A549 (cell line): ENCODE data around the gene GMIP. TPM values are rescaled to one million over a fixed set of nuclear protein-coding genes. Genes with fewer than 3 reads are reported as not detected.
"Not testable (repeated sequence)": the region's sequence is repeated elsewhere in the genome, so short reads cannot be mapped to it uniquely, and the experiment has no call there.

Source experiments
- ATAC-seq, 2 experiments: fragments of 200-7000 bp in 1 of 2; fragments of >200 bp in 1 of 2; cut with Nextera tagmentation in 1 of 2; cut with Tn5 transposase in 1 of 2; 3 replicates each; pipeline versions ENCODE4 v1.8.0 to v1.9.1; 2018 to 2020; ENCODE audit warnings: mild to moderate bottlenecking in 1 of 2, moderate library complexity in 1 of 2
- CTCF ChIA-PET: fragments of 300-600 bp; sonication (Branson Sonifier 250); formaldehyde crosslinking; extraction: SDS; loops from one replicate; lab custom pipeline; 2021; ENCODE audit warnings: antibody characterized with exemption, inconsistent platforms; lab: Yijun Ruan, JAX
- POLR2A ChIA-PET: fragments of 350-600 bp; formaldehyde crosslinking; extraction: SDS; loops from one replicate; lab custom pipeline; 2021; ENCODE audit warnings: antibody characterized with exemption, inconsistent platforms; lab: Yijun Ruan, JAX
- DNase-seq, 2 experiments: peaks; one replicate each; pipeline versions ENCODE4 v3.0.0 to v3.0.0-alpha.2; 2011 to 2016; ENCODE audit warnings: low read depth in 1 of 2, low spot score in 1 of 2
- FAIRE-seq: peaks from 2 replicates; lab custom pipeline; 2011; peaks lifted over from hg19 to GRCh38; lab: Jason Lieb, UNC
- H3K27ac ChIP-seq, 2 experiments: fragments of >200 bp; sonication (Bioruptor Twin); formaldehyde crosslinking; 3 replicates each; pipeline ENCODE4 v1.5.1; 2016 to 2017
- H3K4me1 ChIP-seq: fragments of >200 bp; sonication (Bioruptor Twin); formaldehyde crosslinking; 3 replicates; pipeline ENCODE4 v1.6.1; 2016
- H3K4me2 ChIP-seq: fragments of >200 bp; sonication (Bioruptor Twin); formaldehyde crosslinking; 3 replicates; pipeline ENCODE4 v1.6.1; 2016
- H3K4me3 ChIP-seq: fragments of >200 bp; sonication (Bioruptor Twin); formaldehyde crosslinking; 3 replicates; pipeline ENCODE4 v1.5.1; 2016
- H3K9me3 ChIP-seq: fragments of >200 bp; sonication (Bioruptor Twin); formaldehyde crosslinking; 3 replicates; pipeline ENCODE4 v1.6.1; 2016
- CTCF ChIP-seq: fragments of >200 bp; sonication (Bioruptor Twin); formaldehyde crosslinking; IDR thresholded peaks from 3 replicates; pipeline ENCODE4 v1.5.1; 2016
- E2F6 ChIP-seq: IDR thresholded peaks from 2 replicates; pipeline ENCODE4 v1.6.1; 2012; ENCODE audit warnings: low read depth, borderline replicate concordance
- HOXB13 ChIP-seq: fragments of 250-450 bp; sonication (Bioruptor Pico); IDR thresholded peaks from 2 replicates; pipeline ENCODE4 v1.5.0; 2020; ENCODE audit warnings: low read depth, mild to moderate bottlenecking, moderate library complexity
- HOXB5 ChIP-seq: fragments of 250-450 bp; sonication (Bioruptor Pico); IDR thresholded peaks from 2 replicates; pipeline ENCODE4 v1.5.0; 2020; ENCODE audit warnings: mild to moderate bottlenecking, moderate library complexity
- JUN ChIP-seq, 2 experiments: fragments of >200 bp; sonication (Bioruptor Twin); formaldehyde crosslinking; IDR thresholded peaks; 2 replicates in 1 of 2; 3 replicates in 1 of 2; pipeline ENCODE4 v1.6.1; 2016 to 2017
- KDM5A ChIP-seq: fragments of 200-600 bp; sonication (generic); IDR thresholded peaks from 2 replicates; pipeline ENCODE4 v1.6.1; 2016; ENCODE audit warnings: antibody characterized with exemption, mild to moderate bottlenecking
- MAFK ChIP-seq: fragments of 450-650 bp; IDR thresholded peaks from 2 replicates; pipeline ENCODE4 v1.6.1; 2014; ENCODE audit not compliant: partially characterized antibody
- NR3C1 ChIP-seq: fragments of >200 bp; sonication (Bioruptor Twin); formaldehyde crosslinking; IDR thresholded peaks from 3 replicates; pipeline ENCODE4 v1.6.1; 2017
- PHF8 ChIP-seq: fragments of 200-600 bp; sonication (generic); IDR thresholded peaks from 2 replicates; pipeline ENCODE4 v1.6.1; 2016; ENCODE audit warnings: low read depth, mild to moderate bottlenecking, antibody characterized with exemption, moderate library complexity, borderline replicate concordance
- POLR2A ChIP-seq: IDR thresholded peaks from 2 replicates; pipeline ENCODE4 v1.6.1; 2012; ENCODE audit warnings: mild to moderate bottlenecking, low read length
- REST ChIP-seq: fragments of 200-600 bp; sonication (generic); IDR thresholded peaks from 2 replicates; pipeline ENCODE4 v1.6.1; 2016; ENCODE audit warnings: antibody characterized with exemption, mild to moderate bottlenecking, moderate library complexity
- SMC3 ChIP-seq: fragments of >200 bp; sonication (Bioruptor Twin); formaldehyde crosslinking; IDR thresholded peaks from 3 replicates; pipeline ENCODE4 v1.6.1; 2018; ENCODE audit warnings: inconsistent platforms
- SREBF2 ChIP-seq: fragments of 450-650 bp; IDR thresholded peaks from 2 replicates; pipeline ENCODE4 v1.6.1; 2014; ENCODE audit warnings: mild to moderate bottlenecking, moderate library complexity
- USF2 ChIP-seq: fragments of 450-650 bp; IDR thresholded peaks from 2 replicates; pipeline ENCODE4 v1.6.1; 2014; ENCODE audit warnings: antibody characterized with exemption
- ZC3H11A ChIP-seq: fragments of 450-650 bp; IDR thresholded peaks from 2 replicates; pipeline ENCODE4 v1.6.1; 2014; ENCODE audit warnings: antibody characterized with exemption, mild to moderate bottlenecking
- ZNF302 ChIP-seq: fragments of 250-450 bp; sonication (Bioruptor Pico); IDR thresholded peaks from 2 replicates; pipeline ENCODE4 v1.9.0; 2021; ENCODE audit warnings: inconsistent platforms, mild to moderate bottlenecking, moderate library complexity
- WGBS: methylation state at CpG from one replicate; pipeline ENCODE4 v1.1.6; 2017; ENCODE audit errors: missing lambda C conversion rate; 5-methylcytosine and 5-hydroxymethylcytosine counted together
- polyA plus RNA-seq, 4 experiments: library from polyadenylated mRNA; depleted of rRNA in 3 of 4; stranded (reverse); fragments of >200 nt; fragmentation: RNase III in 1 of 4; extraction: RNeasy Plus Mini Kit Qiagen cat#74134 plus additional on column Dnase treatment in 1 of 4; gene quantifications; 2 replicates in 3 of 4; 3 replicates in 1 of 4; pipeline ENCODE4 v1.2.3, GENCODE V29; 2011 to 2017

Gene GMIP
- polyA plus RNA-seq, 2 of the 4 experiments (the other 2 are of a cell fraction): 1.4 to 4.1 TPM

- ATAC-seq (no peak), FAIRE-seq (no peak), DNase-seq (no peak)
- no peak for TF ChIP-seq REST
- TF ChIP-seq NR3C1: no peak
- TF ChIP-seq E2F6: no peak
- no peak for TF ChIP-seq JUN (IDR thresholded peaks at IDR 0.05)
- TF ChIP-seq USF2: no peak
- no peak overlapping the region for H3K27ac ChIP-seq
- ChIA-PET POLR2A (no interaction called here), CTCF (interaction anchor here (0.7 kb wide), 1 partner anchor 104 kb away, joined by 3 read pairs; no protein-coding TSS in a partner anchor)
- H3K4me1 ChIP-seq: no peaks in the 10 kb centered on the region
- no peak overlapping the region for H3K4me3 ChIP-seq
- no peak overlapping the region for H3K4me2 ChIP-seq
- WGBS: 74% methylated on average over 6 of the region's 6 CpGs
- H3K9me3 ChIP-seq: peaks cover 14% of the 10 kb centered on the region
These were observed 43.1 kb upstream of the GMIP start for GRCh38 chr19:19686580-19686979.

- DNase-seq, CTCF ChIA-PET, H3K4me3 ChIP-seq, ATAC-seq, FAIRE-seq, H3K27ac ChIP-seq, POLR2A ChIA-PET, H3K4me1 ChIP-seq, H3K4me2 ChIP-seq: not testable (repeated sequence)
- peaks cover 18% of the 10 kb centered on the region for H3K9me3 ChIP-seq
- WGBS: 90% methylated on average over 14 of the region's 15 CpGs
These were observed 42.7 kb upstream of the GMIP start for GRCh38 chr19:19686119-19686518.

GRCh38 chr19:19679176-19680073 is 36.0 kb upstream of the GMIP start:
- ChIA-PET CTCF (no interaction called here), POLR2A (no interaction called here)
- ATAC-seq: no peak
- no peak for FAIRE-seq
- TF ChIP-seq HOXB5 (CRISPR knock-in tag) (no peak), MAFK (no peak), ZC3H11A (no peak), SMC3 (no peak), REST (no peak), NR3C1 (no peak), ZNF302 (CRISPR knock-in tag) (no peak), CTCF (no peak), HOXB13 (CRISPR knock-in tag) (no peak), SREBF2 (no peak), PHF8 (no peak), KDM5A (no peak), POLR2A (no peak)
- WGBS: 92% methylated on average over 20 of the region's 20 CpGs
- H3K27ac ChIP-seq: no peak overlapping the region
- H3K4me1 ChIP-seq: no peaks in the 10 kb centered on the region
- no peak for DNase-seq
- peaks cover 70% of the 10 kb centered on the region for H3K9me3 ChIP-seq
- no peak overlapping the region for H3K4me2 ChIP-seq
- H3K4me3 ChIP-seq: no peak overlapping the region
